Thyroid gland (tissue), 4 donors: ENCODE data around the gene C10orf90. TPM values are rescaled to one million over a fixed set of nuclear protein-coding genes. Genes with fewer than 3 reads are reported as not detected.
A peak's percentile ranks its signal among the peaks of the same experiment; 100 is the strongest.

ENCODE experiments used
- DNase-seq, 2 donors: peaks; one replicate each; pipeline ENCODE4 v3.0.0-alpha.2; 2019
- H3K27ac ChIP-seq, 3 donors: fragments of 200-600 bp; sonication (generic); 1 replicate in 2 of 3; 2 replicates in 1 of 3; pipeline ENCODE4 v1.5.1; 2016 to 2019; ENCODE audit warnings: mild to moderate bottlenecking in 1 of 3, moderate library complexity in 1 of 3
- H3K27me3 ChIP-seq: fragments of 200-600 bp; sonication (generic); one replicate; pipeline ENCODE4 v1.5.1; 2019
- H3K36me3 ChIP-seq, 2 donors: fragments of 200-600 bp; sonication (generic); one replicate each; pipeline ENCODE4 v1.5.1; 2016 to 2019
- H3K4me1 ChIP-seq, 2 donors: fragments of 200-600 bp; sonication (generic); one replicate each; pipeline ENCODE4 v1.5.1; 2017 to 2019
- H3K4me3 ChIP-seq, 3 donors: fragments of 200-600 bp; sonication (generic); replicated peaks in 1 of 3; 1 replicate in 2 of 3; 2 replicates in 1 of 3; pipeline ENCODE4 v1.5.1; 2016; ENCODE audit warnings: mild to moderate bottlenecking in 1 of 3
- H3K9me3 ChIP-seq: fragments of 200-600 bp; sonication (generic); one replicate; pipeline ENCODE4 v1.5.1; 2017
- POLR2A ChIP-seq, 2 donors: fragments of 450-650 bp; IDR thresholded peaks; one replicate each; pipeline ENCODE4 v1.6.1; 2017; ENCODE audit warnings: antibody characterized with exemption in 2 of 2, mild to moderate bottlenecking in 2 of 2, moderate library complexity in 1 of 2
- WGBS, 2 donors: methylation state at CpG; one replicate each; pipeline ENCODE4 v1.1.5; 2017; 5-methylcytosine and 5-hydroxymethylcytosine counted together
- intact Hi-C: fragments of 100-400 bp; cut with DNase I; formaldehyde crosslinking; loops from one replicate; pipeline ENCODE4 v1.15.1; 2023
- total RNA-seq, 4 donors: library from RNA; depleted of rRNA; stranded (reverse); fragments of >200 nt; gene quantifications; one replicate each; pipeline ENCODE4 v1.2.3, GENCODE V29; 2016
- TF ChIP-seq, protein P1 (sequence below), 6 experiments: fragments of 200-600 bp in 3 of 6; fragments of 450-650 bp in 3 of 6; sonication (generic) in 3 of 6; IDR thresholded peaks; one replicate each; pipeline ENCODE4 v1.5.1; 2016 to 2019; ENCODE audit warnings: antibody characterized with exemption in 6 of 6, mild to moderate bottlenecking in 2 of 6, inconsistent platforms in 1 of 6, moderate library complexity in 1 of 6

Gene C10orf90
- total RNA-seq, 4 donors from 2014 or later, result 0.45 to 5.1 (median 2.0) TPM

DNA sequence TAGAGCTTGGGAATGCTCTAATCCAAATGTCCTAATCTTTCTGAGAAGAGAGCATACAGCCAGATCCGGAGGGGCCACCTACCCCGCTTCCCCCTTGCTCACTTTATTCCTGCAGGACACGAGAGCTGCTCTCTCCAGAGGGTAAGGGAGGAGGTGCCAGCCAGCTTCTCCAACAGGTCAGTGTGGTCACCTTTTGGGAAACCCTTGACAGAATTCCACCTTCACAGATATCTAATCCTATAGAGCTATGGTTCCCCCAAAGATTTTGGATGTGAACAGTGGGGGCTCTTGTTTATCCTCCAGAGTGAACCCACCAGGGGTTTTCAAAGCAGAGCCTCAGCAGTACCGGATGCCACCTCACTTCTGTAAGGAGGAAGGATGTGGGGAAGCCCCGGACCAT lies 34.6 kb upstream of the C10orf90 start:
- Histone ChIP-seq H3K4me1 (peaks cover 25 to 39% of the 10 kb centered on the region in 2 donors), H3K27ac (peak overlapping the region; percentile 60 to 71 (median 70)), H3K9me3 (no peaks in the 10 kb centered on the region), H3K36me3 (no peaks in the 10 kb centered on the region), H3K27me3 (no peaks in the 10 kb centered on the region), H3K4me3 (no peak overlapping the region)
- 61 to 81% methylated on average over 4 to 5 of the region's 5 CpGs for WGBS, 2 donors
- intact Hi-C loops, result no loop called here
- TF ChIP-seq POLR2A (IDR thresholded peaks at IDR 0.05), result no peak
- TF ChIP-seq, protein P1, sequence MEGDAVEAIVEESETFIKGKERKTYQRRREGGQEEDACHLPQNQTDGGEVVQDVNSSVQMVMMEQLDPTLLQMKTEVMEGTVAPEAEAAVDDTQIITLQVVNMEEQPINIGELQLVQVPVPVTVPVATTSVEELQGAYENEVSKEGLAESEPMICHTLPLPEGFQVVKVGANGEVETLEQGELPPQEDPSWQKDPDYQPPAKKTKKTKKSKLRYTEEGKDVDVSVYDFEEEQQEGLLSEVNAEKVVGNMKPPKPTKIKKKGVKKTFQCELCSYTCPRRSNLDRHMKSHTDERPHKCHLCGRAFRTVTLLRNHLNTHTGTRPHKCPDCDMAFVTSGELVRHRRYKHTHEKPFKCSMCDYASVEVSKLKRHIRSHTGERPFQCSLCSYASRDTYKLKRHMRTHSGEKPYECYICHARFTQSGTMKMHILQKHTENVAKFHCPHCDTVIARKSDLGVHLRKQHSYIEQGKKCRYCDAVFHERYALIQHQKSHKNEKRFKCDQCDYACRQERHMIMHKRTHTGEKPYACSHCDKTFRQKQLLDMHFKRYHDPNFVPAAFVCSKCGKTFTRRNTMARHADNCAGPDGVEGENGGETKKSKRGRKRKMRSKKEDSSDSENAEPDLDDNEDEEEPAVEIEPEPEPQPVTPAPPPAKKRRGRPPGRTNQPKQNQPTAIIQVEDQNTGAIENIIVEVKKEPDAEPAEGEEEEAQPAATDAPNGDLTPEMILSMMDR (IDR thresholded peaks at IDR 0.05), result no peak
- DNase-seq, result peak in 1 of 2 donors; percentile 7

GRCh38 chr10:126704649-126705048 lies 34.2 kb upstream of the C10orf90 start:
- peak; percentile 73 to 86 for DNase-seq
- Histone ChIP-seq H3K36me3 (no peaks in the 10 kb centered on the region), H3K27me3 (no peaks in the 10 kb centered on the region), H3K4me3 (no peak overlapping the region), H3K4me1 (peaks cover 25 to 39% of the 10 kb centered on the region in 2 donors), H3K9me3 (no peaks in the 10 kb centered on the region), H3K27ac (peak overlapping the region in 2 of 3 donors; percentile 66 to 71)
- intact Hi-C loops, result no loop called here
- no peak for TF ChIP-seq POLR2A (IDR thresholded peaks at IDR 0.05)
- TF ChIP-seq, protein P1 (IDR thresholded peaks at IDR 0.05), result no peak
- 9 to 13% methylated on average over 5 to 7 of the region's 7 CpGs for WGBS, 2 donors

DNA sequence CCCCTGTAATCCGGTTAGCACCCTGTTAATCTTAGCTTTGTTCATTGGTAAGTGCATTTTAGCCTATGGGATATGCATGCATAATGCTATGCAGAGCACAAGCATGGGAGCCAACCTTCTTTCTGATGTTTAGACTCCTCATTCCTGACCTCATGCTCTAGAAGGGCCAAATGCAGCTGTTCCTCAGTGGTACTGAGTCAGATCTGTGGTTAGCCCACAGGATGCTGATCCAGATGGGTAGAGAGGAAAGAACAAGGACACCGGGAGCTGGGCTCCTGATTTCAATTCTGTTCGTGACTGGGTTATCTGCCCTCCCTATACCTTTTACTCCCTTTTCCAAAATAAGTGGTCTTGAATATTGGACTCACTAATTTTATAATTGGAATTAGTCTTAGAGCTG lies 31.7 kb upstream of the C10orf90 start:
- no peaks in the 10 kb centered on the region for H3K36me3 ChIP-seq
- no peak overlapping the region for H3K27ac ChIP-seq
- no peaks in the 10 kb centered on the region for H3K9me3 ChIP-seq
- H3K27me3 ChIP-seq, result no peaks in the 10 kb centered on the region
- H3K4me1 ChIP-seq, result peaks cover 25 to 32% of the 10 kb centered on the region in 2 donors
- intact Hi-C loops, result no loop called here
- no peak for DNase-seq
- 91 to 94% methylated on average over 3 of the region's 3 CpGs for WGBS, 2 donors
- no peak overlapping the region for H3K4me3 ChIP-seq
- TF ChIP-seq, protein P1 (IDR thresholded peaks at IDR 0.05), result no peak
- no peak for TF ChIP-seq POLR2A (IDR thresholded peaks at IDR 0.05)

GRCh38 chr10:126701526-126701925 lies 31.0 kb upstream of the C10orf90 start:
- Histone ChIP-seq H3K4me3 (no peak overlapping the region), H3K27ac (no peak overlapping the region), H3K4me1 (peaks cover 21 to 25% of the 10 kb centered on the region in 2 donors), H3K36me3 (no peaks in the 10 kb centered on the region), H3K9me3 (no peaks in the 10 kb centered on the region), H3K27me3 (no peaks in the 10 kb centered on the region)
- TF ChIP-seq, protein P1 (IDR thresholded peaks at IDR 0.05), result no peak
- 90% methylated on average over 2 of the region's 2 CpGs for WGBS, 2 donors
- DNase-seq, result no peak
- intact Hi-C loops, result no loop called here

GRCh38 chr10:126696684-126697083 lies 26.2 kb upstream of the C10orf90 start:
- whole genome bisulfite sequencing, 2 donors, result 76 to 88% methylated on average over 1 of the region's 1 CpG
- H3K4me3 ChIP-seq, result no peak overlapping the region

More at GRCh38 chr10:126696684-126697083, 26.2 kb upstream of the C10orf90 start:
- H3K36me3 ChIP-seq, result no peaks in the 10 kb centered on the region
- H3K27me3 ChIP-seq, result no peaks in the 10 kb centered on the region
- H3K9me3 ChIP-seq, result no peaks in the 10 kb centered on the region
- no peak for TF ChIP-seq POLR2A (IDR thresholded peaks at IDR 0.05)
- TF ChIP-seq, protein P1 (IDR thresholded peaks at IDR 0.05), result no peak
- H3K4me1 ChIP-seq, result no peaks in the 10 kb centered on the region
- no peak for DNase-seq
- intact Hi-C loops, result no loop called here
- H3K27ac ChIP-seq, result no peak overlapping the region
